B cell (primary cell): Measurements from ENCODE around the gene BMPER.

Source experiments
- EZH2 ChIP-seq: IDR thresholded peaks from 2 replicates; pipeline ENCODE4 v1.6.1; 2012; ENCODE audit warnings: borderline replicate concordance, low read depth, mild to moderate bottlenecking, moderate library complexity, low read length; ENCODE audit not compliant: insufficient read depth, poor library complexity, severe bottlenecking
- TF ChIP-seq, protein P1 (sequence below): fragments of 200-600 bp; IDR thresholded peaks from one replicate; pipeline ENCODE4 v1.8.0; 2022; ENCODE audit warnings: antibody characterized with exemption, mild to moderate bottlenecking

GRCh38 chr7:33964417-33965182, 59.3 kb downstream of the BMPER start:
- TF ChIP-seq, protein P1, sequence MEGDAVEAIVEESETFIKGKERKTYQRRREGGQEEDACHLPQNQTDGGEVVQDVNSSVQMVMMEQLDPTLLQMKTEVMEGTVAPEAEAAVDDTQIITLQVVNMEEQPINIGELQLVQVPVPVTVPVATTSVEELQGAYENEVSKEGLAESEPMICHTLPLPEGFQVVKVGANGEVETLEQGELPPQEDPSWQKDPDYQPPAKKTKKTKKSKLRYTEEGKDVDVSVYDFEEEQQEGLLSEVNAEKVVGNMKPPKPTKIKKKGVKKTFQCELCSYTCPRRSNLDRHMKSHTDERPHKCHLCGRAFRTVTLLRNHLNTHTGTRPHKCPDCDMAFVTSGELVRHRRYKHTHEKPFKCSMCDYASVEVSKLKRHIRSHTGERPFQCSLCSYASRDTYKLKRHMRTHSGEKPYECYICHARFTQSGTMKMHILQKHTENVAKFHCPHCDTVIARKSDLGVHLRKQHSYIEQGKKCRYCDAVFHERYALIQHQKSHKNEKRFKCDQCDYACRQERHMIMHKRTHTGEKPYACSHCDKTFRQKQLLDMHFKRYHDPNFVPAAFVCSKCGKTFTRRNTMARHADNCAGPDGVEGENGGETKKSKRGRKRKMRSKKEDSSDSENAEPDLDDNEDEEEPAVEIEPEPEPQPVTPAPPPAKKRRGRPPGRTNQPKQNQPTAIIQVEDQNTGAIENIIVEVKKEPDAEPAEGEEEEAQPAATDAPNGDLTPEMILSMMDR: no peak
- no peak for TF ChIP-seq EZH2
